ENCODE data around the gene ADCY1.
"Not testable (repeated sequence)": the region's sequence is repeated elsewhere in the genome, so short reads cannot be mapped to it uniquely, and the experiment has no call there.

Gene ADCY1

GRCh38 chr7:45573661-45574415 is at the start of gene ADCY1:
TSS of gene ADCY1 (plus strand) at chr7:45574368. CDS start at chr7:45574544, 176 bp downstream.
- DNase-seq, result peak; percentile 9 to 52

- DNase-seq, result no peak
Measured at GRCh38 chr7:45524445-45524844, 49.7 kb upstream of the ADCY1 start.

- no peak for DNase-seq
Measured at GRCh38 chr7:45525057-45525456, 49.1 kb upstream of the ADCY1 start.

DNA sequence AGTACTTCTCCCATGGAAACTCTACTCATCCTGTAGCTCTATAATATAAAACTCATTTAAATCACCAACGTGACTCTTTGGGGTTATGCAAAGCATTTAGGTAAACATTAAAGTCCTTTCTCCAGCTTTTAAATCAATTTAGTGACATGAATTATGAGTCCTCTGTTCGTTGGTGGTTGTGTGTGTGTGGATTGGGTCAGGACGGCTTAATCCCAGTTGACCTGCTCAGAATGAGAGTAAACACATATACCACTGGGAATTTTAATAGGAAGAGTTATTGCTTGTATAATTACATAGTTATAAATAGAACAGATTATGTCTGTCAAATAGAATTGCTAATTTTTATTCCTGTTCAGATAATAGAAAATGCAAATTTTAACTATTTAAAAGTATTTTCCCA is 30.7 kb upstream of the ADCY1 start:
- DNase-seq, result no peak

DNA sequence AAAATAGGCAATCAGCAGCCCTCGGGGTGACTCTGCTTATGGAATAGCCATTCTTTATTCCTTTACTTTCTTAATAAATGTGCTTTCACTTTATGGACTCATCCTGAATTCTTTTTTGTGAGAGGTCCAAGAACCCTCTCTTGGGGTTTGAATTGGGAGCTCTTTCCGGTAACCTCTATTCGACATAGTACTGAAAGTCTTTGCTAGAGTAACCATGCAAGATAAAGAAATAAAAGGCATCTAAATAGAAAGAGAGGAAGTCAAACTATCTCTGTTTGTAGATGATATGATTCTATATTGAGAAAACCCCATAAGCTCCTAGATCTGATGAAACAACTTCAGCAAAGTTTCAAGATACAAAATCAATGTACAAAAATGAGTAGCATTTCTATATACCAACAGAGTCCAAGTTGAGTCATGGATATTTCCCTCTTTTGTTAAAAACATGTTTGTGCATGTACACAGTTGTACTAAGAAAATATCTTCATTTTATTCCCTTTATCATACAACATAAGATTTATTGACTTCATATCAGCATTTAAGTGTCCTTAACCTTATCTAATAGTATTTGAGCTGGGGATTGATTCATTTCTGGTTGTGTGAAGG is 29.0 kb upstream of the ADCY1 start:
- not testable (repeated sequence) for DNase-seq

- not testable (repeated sequence) for DNase-seq
Measured at GRCh38 chr7:45548917-45549316, 25.3 kb upstream of the ADCY1 start.

DNA sequence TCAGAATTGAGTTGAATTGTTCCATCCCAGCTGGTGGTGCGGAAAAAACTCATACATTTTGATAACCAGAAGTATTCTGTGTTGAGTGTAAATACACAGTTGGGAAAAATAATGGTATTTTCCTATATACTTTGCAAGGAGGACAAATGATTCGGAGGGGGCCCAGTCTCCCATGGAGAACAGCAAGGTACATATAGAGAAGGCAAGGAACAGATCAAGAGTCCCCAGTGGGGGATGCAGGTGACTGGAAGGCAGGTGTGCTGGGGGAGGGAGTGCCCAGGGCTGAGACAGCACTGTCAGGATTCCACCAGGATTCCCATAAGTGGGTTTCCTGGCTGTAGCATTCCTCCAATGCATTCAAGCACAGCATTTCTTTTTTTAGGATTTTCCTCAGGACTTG is 10.8 kb upstream of the ADCY1 start:
- no peak for DNase-seq

- no peak for DNase-seq
Measured at GRCh38 chr7:45563941-45564461, 10.2 kb upstream of the ADCY1 start.

DNA sequence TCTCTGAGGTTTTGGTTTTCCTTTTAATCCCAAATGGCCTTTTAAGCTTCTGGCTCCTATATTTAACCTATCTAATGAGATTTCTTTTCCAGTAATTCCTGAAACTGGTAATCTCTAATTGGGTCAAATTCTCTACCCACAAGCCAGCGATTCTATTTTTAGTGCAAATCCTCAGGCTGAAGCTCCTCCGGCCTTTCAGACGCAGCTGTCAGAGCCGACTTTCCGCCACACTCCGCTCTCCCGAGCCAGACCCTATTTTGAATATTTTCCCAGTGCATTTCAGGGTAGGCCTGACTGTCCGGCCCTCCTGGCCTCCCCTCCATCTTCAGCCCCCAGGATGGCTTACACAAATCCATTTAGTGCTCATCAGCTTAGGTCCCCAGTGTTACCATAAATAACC is 9.7 kb upstream of the ADCY1 start:
- no peak for DNase-seq

DNA sequence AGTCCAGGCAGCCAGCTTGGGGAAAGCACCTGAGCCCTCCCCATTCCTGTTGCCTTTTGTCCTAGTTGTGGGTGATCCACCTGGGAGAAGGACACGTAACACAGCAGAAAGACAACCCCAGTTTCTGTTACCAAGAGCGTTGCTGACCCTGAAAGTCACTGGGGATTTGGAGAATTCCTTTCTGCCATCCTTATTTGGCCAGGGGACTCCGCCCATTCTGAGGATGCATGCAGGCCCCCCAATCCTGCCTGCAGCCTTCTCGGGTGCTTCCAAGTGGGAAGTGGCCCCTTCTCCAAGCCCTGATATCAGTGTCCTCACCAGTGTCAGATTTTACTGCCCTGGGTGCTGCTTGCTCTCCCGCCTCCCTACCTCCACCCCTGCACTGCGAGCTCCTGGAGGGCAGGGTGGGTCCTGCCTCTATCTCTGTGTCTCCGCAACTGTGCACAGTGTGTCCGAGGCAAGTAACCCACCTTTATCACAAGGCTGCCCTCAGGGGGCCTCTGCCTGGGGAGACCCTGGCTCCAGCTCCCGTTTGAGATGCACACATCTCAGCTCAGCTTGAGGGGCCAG is 9.2 kb upstream of the ADCY1 start:
- no peak for DNase-seq

DNA sequence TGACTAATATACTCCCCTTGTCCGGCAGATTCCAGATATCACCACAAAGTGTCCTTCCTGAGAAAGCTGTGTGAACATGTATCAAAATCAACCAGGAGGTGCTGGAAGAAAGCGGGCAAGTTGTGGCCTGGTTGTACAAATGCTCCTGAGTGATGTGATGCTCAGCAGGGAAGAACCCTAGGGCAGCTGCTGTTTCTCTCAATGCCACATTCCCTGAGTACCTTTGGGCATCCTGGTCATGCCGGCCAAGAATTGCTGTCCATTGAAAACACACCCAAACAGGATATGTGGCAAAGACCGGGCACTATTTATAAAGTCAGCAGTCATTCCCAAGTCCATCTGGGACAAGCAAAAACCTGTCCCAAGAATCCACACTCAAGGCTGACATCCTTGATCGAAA is 7.8 kb upstream of the ADCY1 start:
- no peak for DNase-seq

DNA sequence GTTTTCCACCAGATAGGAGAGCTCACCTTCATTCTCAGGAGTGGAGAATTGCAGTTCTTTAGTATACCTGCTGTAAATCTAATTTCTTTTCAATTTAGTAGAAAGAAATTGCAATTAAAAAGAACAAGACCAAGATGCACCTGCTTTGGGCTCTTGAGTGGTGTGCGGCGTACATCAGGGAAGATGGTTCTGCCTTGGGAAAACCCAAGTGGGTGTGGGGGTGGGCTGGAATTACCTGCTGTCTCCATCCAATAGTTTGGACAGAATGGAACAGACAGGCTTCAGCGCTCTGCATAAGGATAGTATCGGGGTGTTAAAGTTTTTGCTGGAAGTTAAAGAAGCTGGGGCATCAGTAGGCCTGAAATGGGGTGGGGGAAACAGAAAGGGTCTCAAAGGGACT is 7.2 kb upstream of the ADCY1 start:
- no peak for DNase-seq

GRCh38 chr7:45567713-45568112 is 6.5 kb upstream of the ADCY1 start:
- no peak for DNase-seq

DNA sequence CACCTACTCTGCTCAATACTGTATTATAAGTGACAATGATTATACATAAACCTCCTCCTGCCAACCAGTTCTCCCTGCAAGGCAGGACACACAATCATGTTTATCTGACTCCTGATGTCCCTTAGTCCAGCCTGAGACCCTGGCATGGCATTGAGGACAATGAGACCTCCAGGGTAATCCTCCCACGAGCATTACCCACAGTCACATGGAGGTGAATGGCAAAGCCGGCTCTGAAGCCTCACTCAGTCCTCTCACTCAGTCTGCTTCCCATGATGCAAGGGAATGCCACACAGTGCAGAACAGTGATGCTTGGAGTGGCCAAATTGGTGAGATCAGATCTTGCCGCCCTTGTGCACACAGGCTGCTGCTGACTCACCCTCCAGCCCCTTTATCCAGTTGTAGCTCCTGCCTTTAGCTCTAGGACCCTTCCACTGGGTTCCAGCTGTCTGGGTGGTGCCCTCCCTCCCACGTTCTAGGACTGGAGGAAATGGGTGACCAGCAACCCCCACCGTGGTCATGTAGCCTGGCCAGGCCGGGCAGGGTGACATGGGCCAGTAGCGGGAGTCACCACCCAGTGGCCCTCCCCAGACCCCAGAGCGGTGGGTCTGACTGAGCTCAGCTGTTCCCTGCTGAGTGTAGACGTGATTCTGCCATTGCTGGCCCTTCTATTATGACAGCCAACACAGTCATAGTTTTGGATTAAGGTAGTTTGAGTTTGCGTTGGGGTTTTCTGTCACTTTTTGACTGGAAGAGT is 5.5 kb upstream of the ADCY1 start:
- DNase-seq, result no peak

- DNase-seq, result no peak
Measured at GRCh38 chr7:45569290-45569685, 4.9 kb upstream of the ADCY1 start.

- no peak for DNase-seq
Measured at GRCh38 chr7:45570797-45571196, 3.4 kb upstream of the ADCY1 start.

DNA sequence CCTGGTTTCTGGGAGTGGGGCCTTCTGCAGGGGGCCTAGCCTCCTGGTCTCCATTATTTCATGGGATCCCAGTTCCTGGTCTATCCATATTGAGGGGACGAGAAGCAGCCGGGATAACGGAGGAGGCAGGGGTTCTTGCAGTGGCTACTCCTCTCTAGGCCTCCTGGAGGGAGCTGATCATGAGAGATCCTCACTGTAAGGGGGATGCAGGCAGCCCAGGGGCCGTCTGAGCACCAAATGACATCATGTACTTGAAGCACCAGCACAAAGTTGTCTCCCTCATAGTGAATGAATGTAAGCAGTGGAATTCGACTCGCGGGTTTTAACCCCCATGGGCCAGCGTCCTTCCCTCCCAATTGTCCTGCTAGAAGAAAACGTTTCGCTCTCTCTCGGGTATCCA is 964 bp upstream of the ADCY1 start:
- DNase-seq, result no peak

GRCh38 chr7:45574416-45574668 is 174 bp downstream of the ADCY1 start:
- DNase-seq, result peak in 1 of 2 experiments; percentile 45

DNA sequence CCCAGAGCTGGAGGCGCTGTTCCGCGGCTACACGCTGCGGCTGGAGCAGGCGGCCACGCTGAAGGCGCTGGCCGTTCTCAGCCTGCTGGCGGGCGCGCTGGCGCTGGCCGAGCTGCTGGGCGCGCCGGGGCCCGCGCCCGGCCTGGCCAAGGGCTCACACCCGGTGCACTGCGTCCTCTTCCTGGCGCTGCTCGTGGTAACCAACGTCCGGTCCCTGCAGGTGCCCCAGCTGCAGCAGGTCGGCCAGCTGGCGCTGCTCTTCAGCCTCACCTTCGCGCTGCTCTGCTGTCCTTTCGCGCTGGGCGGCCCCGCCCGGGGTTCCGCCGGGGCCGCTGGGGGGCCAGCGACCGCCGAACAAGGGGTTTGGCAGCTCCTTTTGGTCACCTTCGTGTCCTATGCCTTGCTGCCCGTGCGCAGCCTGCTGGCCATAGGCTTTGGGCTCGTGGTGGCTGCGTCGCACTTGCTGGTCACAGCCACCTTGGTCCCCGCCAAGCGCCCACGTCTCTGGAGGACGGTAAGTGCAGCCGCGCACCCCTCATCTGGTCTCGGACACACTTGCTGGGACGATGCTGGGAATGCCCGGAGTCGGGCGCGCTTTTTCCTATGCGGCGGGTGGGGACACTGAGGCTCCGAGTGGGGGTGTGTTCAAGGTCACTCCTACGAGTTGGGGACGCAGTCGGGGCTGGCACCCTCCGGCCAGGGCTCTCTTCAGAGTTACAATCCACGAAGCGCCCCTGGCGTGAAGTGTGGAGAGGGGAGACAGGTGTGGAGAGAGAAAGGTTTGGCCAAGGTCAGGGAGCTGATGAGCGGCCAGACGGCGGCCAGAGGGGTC is 717 bp downstream of the ADCY1 start:
- peak in 1 of 2 experiments; percentile 53 for DNase-seq

DNA sequence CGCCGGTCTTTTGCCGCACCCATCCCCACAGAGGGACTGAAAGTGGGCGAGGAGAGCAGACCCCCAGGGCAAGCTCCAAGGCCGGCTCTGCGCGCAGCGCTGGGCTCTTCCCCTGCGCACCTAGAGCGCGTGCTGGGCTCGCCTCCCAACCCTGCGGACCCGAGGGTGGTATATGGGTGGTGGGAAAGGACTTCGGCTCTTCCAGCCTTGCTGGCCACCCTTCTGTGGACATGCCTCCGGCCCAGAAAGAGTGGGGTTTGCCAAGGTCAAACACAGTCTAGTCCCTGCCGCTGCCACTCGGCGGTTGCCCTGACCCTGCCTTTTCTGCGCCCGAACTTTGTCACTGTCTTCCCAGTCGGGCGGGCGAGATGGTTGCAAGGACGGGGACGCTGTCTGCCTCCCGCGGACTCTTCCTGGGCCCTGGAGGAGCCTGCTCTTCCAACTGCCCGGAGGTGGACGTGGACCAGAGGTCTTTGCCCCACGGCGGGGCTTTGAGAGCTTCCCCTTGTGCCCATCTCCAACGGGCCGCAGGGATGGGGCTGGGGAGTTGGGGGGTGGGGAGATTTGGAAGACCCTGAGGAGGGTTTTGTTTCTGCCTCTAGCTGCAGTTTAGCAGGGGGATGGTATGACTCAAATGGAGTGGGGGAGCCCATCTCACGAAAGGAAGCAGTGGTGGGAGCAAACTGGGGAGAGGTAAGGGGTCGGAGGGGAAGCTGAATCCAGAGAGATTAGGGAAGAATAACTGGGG is 1.5 kb downstream of the ADCY1 start:
- no peak for DNase-seq

GRCh38 chr7:45576249-45576929 is 2.2 kb downstream of the ADCY1 start:
- DNase-seq, result no peak
